PC-3 (cell line): Measurements from ENCODE around the gene SLC12A9.

ENCODE experiments used
- CTCF ChIP-seq: fragments of 300-600 bp; sonication (generic); conservative IDR thresholded peaks from 2 replicates; pipeline ENCODE4 v1.5.1; 2017; ENCODE audit warnings: antibody characterized with exemption, low read depth, mild to moderate bottlenecking, low read length
- EZH2 ChIP-seq: fragments of 300-600 bp; sonication (generic); IDR thresholded peaks from one replicate; pipeline ENCODE4 v1.6.1; 2017; ENCODE audit warnings: antibody characterized with exemption, mild to moderate bottlenecking, low read length; ENCODE audit not compliant: unreplicated experiment
- EZH2phosphoT487 ChIP-seq: fragments of 300-600 bp; sonication (generic); IDR thresholded peaks from 2 replicates; pipeline ENCODE4 v1.6.1; 2018; ENCODE audit warnings: mild to moderate bottlenecking, antibody characterized with exemption, low read length, borderline replicate concordance

GRCh38 chr7:100882785-100883526 is 30.4 kb downstream of the SLC12A9 start:
- no peak for TF ChIP-seq CTCF
- TF ChIP-seq EZH2, result no peak
- TF ChIP-seq EZH2phosphoT487, result no peak
